Stimulated activated CD8-positive, alpha-beta memory T cell treated with anti-CD3 and anti-CD28 coated beads, Interleukin-2, amount 100 ng/mL, for 48 hours (primary cell): ENCODE measurements around the gene SIGLEC12.
"Not testable (repeated sequence)": the region's sequence is repeated elsewhere in the genome, so short reads cannot be mapped to it uniquely, and the experiment has no call there.

Experiments
- DNase-seq, 2 donors: peaks; one replicate each; pipeline ENCODE4 v3.0.0-alpha.2; 2020; ENCODE audit warnings: low read depth in 2 of 2

The SIGLEC12 gene

DNA sequence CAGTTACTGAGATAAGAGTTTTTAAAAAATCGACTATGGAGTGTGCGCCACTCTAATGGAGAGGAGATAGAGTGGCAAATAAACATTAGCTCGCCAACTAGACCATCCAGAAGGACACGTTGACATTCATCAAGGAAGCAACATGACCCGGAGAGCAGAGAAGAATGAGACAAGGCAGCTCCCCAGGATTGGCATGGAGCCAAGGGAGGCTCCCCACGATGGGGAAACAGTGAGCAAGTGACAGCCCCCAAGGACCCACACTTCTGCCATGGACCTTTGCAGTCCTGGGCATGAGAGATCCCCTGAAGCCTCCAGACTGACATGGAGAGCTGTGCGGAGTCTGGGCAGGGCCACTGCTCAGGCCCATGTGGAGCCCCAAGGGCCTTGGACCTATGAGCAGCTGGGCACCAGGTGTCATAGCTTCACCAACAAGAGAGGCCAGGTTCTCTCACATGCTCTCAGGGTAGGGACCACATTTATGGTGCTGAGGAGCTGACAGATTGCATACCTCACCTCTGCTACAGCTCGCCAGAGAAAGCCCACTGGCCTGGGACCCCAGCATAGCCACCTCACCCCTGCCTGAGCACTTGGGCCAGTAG, 23.2 kb upstream of the SIGLEC12 start:
- no peak for DNase-seq

DNA sequence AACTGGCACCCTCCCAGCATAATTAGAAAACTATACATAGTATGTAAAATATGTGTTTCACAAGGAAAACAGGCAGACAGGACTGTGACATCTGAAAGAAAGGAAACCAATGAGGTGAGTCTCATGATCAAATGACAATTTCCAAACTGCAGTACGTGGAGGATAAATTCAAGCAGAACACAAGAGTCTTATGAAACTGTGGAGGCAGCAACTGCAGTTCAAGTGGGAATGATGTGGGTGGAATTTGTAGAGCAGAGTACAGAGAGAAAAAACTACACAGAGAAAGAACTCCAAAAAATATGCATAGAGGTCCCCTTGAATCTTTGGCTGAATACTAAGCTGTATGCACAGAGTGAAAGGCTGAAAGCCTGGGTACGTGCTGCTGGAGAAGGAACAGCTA, 20.2 kb upstream of the SIGLEC12 start:
- no peak for DNase-seq

- DNase-seq = no peak
Measured at GRCh38 chr19:51521357-51521756, 19.8 kb upstream of the SIGLEC12 start.

DNA sequence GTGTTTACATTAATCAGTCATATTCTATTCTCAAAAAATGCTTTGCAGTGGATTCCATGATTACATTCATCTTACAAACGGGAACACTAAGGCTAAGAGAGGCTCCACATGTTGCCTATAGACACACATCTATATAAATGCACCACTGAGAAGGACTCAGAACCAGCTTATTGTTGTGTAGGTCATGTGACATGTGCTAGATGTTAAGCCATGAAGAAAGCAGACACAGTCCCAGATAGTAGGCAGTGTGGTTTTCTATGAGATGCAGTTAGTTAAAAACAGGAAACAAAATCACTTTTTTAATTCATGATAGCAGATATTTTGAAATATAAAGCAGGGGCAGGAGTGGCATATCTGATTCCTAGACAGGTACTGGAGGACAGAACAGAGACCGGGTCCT, 19.1 kb upstream of the SIGLEC12 start:
- no peak for DNase-seq

DNA sequence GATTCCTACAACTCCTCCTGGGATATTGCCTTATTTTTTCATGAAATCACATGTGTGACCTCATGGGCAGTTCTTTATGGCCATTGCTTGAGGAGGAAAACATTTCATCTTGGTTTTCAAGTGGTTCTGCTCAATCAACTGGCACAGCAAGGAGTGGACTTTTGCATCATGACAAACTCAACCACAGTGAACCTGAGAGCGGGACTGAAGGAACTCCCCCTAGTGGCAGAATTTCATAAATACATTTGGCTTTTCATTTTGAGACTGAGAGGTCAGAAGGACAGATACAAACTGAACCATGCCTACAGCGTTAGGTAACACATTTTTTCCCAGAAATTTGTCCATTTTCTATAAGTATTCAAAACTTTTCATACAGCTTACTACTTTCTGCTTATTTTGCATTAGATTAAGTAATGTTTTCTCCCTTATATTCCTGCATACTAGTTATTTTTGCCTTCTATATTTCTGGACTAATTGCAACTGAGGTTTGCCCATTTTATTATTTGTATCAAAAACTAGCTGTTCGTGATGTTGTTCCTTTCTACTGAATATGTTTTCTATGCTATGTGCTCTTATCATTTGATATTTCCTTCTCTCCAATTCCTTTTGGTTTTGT, 13.4 kb upstream of the SIGLEC12 start:
- DNase-seq = no peak

DNA sequence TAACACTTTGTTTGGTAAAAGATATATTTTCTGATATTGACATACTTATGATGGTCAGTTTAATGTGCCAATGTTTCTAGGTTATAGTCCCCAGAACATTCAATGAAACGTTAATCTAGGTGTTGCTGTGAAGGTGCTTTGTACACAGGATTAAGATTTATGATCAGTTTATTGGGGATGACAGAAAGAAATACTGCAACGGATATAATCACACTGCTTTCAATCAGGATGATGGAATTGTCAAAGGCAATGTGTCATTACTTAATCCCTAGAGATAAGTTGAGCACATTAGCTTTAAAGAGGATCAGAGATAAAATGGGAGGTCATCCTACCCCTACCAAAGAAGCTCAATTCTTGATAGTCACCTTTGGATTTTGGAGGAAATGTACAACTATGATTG, 12.4 kb upstream of the SIGLEC12 start:
- no peak for DNase-seq

DNA sequence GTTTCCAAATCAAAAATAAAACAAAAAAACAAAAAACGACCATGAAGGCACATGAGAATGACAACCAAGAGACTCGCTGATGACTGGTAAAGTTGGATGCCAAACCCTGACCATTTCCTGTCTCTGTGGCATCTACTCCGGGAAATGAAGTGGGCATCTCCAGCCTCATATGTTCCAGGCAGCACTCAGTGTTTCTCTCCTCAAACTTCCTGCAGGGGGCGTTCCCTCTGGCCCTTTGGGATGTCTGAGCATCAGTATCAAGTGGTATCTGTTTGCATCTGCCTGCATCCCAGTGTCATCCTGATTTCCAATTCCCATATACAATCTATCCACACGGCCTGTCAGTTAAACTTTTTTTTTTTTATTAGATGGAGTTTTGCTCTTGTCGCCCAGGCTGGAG, 9.8 kb upstream of the SIGLEC12 start:
- no peak for DNase-seq

DNA sequence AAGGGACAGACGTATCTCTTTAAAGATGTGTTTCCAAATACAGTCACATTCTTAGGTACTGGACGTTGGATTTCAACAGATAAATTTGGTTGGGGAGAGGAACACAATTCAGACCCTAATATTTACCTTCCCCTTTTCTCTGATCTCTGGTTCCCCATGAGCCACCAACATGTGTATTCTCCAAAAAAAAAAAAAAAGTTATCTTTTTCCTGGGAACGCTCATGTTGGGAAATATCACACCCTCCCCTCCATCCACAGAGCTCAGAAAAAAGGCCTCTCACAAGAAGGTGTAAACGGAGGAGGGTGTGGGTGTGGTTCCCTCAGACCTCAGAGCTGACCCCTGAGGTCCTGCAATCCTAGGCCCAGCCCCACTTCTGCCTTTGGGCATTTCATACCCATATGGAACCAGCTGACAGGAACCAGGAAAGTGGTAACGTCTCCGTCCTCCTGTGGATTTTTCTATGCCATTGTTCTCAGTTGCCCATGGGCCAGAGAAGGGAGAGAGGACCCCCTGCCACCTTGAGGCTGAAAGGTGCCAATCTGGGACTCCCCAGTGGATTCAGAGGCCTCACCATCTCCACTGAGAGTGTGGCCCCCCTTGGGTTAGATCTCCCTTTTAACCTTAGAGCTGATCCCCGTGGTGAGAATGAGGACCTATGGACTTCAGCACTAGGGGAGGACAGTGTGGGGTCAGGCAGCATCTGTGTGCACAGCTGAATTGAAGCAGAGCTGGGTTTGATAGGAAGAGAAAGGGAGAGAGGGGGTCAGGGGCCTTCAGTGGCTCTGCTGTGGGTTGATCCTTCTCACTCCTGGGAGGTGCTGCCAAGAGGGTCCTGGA, 8.4 kb upstream of the SIGLEC12 start:
- DNase-seq = no peak

DNA sequence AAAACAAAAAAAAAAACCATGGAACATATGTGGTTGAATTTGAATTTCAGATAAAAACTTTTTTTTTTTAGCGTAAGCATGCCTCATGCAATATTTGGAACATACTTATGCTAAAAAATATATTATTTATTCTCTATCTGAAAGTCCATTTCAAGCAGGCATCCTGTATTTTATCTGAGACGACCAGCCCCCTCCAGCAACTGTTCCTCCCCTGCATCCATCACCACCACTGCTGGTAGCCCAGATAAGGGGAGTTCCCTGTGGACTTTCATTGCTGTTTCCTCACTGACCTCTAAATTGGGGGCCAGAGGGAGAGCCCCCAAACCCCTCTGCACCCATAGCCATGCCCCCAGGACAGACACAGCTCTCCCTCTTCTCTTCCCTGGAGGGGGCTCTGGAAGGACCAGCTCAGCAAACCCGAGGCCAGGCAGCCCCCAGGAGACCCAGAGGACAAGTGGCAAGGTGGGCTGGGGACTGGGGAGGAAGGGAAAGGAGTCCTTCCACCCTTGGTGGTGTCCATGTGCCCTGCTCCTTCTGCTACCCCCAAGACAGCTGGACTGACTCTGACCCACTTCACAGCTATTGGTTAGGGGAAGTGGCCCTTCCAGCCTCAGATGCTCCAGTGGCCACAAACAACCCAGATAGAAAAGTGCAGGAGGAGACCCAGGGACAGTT, 6.6 kb upstream of the SIGLEC12 start:
- no peak for DNase-seq

- no peak for DNase-seq
Measured at GRCh38 chr19:51507640-51508058, 6.0 kb upstream of the SIGLEC12 start.

GRCh38 chr19:51507192-51507591, 5.6 kb upstream of the SIGLEC12 start:
- no peak for DNase-seq

DNA sequence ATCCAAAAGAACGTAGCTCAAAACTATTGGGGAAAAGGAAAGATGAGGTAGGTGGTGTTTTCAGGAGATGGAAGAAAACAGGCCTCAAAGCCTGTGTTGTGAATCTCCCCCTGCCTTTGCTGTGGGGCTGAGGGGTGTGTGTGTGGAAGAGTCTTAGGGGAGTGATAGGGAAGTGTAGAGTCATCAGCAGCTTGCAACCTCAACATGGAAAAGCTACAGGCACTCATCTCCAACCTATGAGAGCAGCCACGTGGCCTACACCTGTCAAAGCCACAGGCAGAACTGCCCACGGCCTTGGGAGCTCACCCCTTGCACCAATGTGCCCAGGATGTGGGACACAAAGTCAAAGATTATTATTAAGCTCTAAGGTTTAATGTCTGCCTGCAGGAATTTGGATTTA, 4.3 kb upstream of the SIGLEC12 start:
- DNase-seq = no peak

DNA sequence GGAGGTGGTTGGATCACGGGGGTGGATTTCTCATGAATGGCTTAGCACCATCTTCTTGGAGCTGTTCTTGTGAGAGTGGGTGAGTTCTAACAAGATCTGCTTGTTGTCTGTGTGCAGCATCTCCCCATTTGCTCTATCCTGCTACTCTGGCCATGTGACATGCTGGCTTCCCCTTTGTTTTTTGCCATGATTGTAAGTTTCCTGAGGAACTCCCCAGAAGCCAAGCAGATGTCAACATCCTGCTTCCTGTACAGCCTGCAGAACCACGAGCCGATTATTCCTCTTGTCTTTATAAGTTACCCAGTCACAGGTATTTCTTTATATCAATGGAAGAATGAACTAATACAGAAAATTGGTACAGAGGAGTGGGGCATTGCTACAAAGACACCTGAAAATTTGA, 2.3 kb upstream of the SIGLEC12 start:
- no peak for DNase-seq

GRCh38 chr19:51503286-51503817, 1.8 kb upstream of the SIGLEC12 start:
- no peak for DNase-seq

DNA sequence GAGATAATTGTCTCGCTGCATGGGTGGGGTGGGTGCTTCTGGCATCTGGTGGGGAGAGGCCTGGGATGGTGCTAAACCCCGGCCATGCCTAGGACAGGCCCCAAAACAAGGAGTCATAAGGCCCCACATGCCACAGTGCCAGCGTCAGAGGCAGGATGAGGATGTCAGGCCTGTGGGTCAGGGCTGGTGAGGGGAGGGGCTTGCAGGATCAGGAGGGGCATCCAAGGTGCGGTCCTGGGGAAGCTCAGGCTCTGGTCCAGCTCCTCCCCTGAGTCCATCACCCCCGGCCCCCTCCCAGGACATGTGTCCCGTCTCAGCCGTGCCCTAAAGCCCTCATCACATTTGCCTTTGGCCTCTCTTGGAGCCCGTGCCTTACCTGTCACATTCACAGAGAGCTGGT, 669 bp downstream of the SIGLEC12 start:
- not testable (repeated sequence) for DNase-seq

GRCh38 chr19:51497666-51498065, 3.9 kb downstream of the SIGLEC12 start:
- DNase-seq = no peak

DNA sequence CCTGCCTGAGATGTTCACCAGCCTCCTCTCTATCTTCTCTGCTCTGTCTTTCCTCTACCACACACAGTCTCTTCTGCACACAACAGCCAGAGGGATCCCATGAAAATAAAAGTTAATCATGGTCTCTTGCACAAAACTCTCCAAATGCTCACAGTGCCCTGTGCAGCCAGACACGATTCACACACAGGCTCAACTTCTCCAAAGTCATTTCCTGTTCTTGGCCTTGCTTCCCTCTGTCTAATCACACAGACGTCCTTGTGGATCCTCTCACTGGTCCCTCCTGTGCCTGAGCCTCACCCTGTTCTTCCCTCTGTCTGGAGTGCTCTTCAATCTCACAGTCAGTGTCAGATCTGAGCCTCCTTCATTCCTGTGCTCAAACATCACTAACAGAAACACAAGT, 7.8 kb downstream of the SIGLEC12 start:
- no peak for DNase-seq

- no peak for DNase-seq
Measured at GRCh38 chr19:51491586-51491985, 10.0 kb downstream of the SIGLEC12 start.

GRCh38 chr19:51490676-51491075, 10.9 kb downstream of the SIGLEC12 start:
- DNase-seq = no peak

GRCh38 chr19:51489113-51489512, 12.5 kb downstream of the SIGLEC12 start:
- DNase-seq = no peak

GRCh38 chr19:51488491-51488890, 13.1 kb downstream of the SIGLEC12 start:
- DNase-seq = no peak

DNA sequence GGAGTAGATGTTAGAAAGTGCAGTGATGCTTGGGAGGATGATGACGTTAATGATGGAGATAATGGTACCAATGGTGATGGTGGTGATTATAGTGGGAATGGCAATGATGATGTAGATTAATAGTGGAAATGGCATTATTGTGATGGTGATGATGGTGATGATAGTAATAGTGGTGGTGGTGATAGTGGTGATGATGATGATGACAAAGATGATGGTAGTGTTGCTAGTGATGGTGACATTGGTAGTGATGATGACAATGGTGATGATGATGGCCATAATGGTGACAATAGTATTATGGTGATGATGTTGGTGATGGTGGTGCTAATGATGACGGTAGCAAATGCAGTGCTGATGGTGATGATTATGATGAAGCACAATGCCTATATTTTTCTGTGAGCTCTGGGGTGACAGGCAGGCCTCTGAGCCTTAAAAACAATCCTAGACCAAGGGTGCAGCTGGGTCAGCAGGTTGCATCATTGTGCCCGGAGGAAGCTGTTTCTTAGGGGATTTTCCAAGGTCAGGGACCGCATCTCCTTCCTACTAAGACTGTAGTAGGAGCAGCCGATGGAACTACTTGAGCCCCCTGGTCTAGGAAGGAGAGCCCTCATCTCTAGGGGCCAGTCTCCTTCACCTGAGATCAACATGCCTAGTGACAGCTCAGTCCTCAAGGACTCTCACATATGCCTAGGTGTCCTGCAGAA, 15.5 kb downstream of the SIGLEC12 start:
- no peak for DNase-seq
